Stimulated activated naive CD8-positive, alpha-beta T cell treated with anti-CD3 and anti-CD28 coated beads, Interleukin-15, amount 100 ng/mL, for 72 hours (primary cell): Measurements from ENCODE around the gene ZBTB40.

Experiments used
- ATAC-seq: fragments of 150-1000 bp; cut with Tn5 transposase; 2 replicates; pipeline ENCODE4 v1.10.0; 2021; ENCODE audit warnings: mild to moderate bottlenecking, moderate library complexity
- DNase-seq, 2 donors: peaks; one replicate each; pipeline ENCODE4 v3.0.0; 2021 to 2022
- H3K27ac Mint-ChIP-seq, 2 donors: one replicate each; pipeline ENCODE4 v1.8.0; 2022; ENCODE audit warnings: mild to moderate bottlenecking in 2 of 2, mixed read lengths in 2 of 2, moderate library complexity in 2 of 2
- H3K27me3 Mint-ChIP-seq: one replicate; pipeline ENCODE4 v1.8.0; 2022; ENCODE audit warnings: mixed read lengths
- H3K4me1 Mint-ChIP-seq: one replicate; pipeline ENCODE4 v1.8.0; 2022; ENCODE audit warnings: mild to moderate bottlenecking, mixed read lengths
- H3K4me3 Mint-ChIP-seq, 2 donors: one replicate each; pipeline ENCODE4 v1.8.0; 2022; ENCODE audit warnings: mild to moderate bottlenecking in 2 of 2, mixed read lengths in 2 of 2, moderate library complexity in 1 of 2
- H3K9me3 Mint-ChIP-seq, 2 donors: one replicate each; pipeline ENCODE4 v1.8.0; 2022; ENCODE audit warnings: mixed read lengths in 2 of 2

Gene ZBTB40

GRCh38 chr1:22452481-22452957 is 868 bp downstream of the ZBTB40 start:
- peak overlapping the region; percentile 96 to 99 for H3K27ac Mint-ChIP-seq
- DNase-seq (peak in 1 of 2 donors; percentile 19), ATAC-seq (peak; percentile 33)
- H3K4me3 Mint-ChIP-seq, result peak overlapping the region; percentile 96 to 98
- H3K27me3 Mint-ChIP-seq, result no peaks in the 10 kb centered on the region
- H3K9me3 Mint-ChIP-seq, result peaks cover 6% of the 10 kb centered on the region in 2 donors
- peaks cover 45% of the 10 kb centered on the region for H3K4me1 Mint-ChIP-seq

DNA sequence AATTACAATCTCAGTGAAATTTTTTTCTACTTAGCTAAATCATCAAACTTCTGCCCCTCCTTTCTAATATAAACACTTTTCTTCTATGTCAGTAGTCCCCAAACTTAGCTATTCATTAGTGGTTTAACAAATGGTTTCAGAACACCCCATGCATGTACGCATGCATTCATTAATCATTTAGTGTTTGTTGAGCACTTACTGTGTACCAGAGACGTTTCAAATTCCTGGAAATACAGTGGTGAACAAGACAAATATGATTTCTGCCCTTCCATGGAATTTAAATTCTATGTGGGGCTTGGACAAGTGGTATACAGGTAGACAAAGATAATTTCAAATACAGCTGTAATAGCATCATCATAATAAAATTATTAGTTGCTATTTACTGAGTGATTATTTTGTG is 1.5 kb downstream of the ZBTB40 start:
- H3K27me3 Mint-ChIP-seq, result no peaks in the 10 kb centered on the region
- no peak overlapping the region for H3K27ac Mint-ChIP-seq
- DNase-seq (no peak), ATAC-seq (no peak)
- peaks cover 52% of the 10 kb centered on the region for H3K4me1 Mint-ChIP-seq
- peak overlapping the region; percentile 96 to 98 for H3K4me3 Mint-ChIP-seq
- peaks cover 6% of the 10 kb centered on the region in 2 donors for H3K9me3 Mint-ChIP-seq

GRCh38 chr1:22454476-22455056 is 2.9 kb downstream of the ZBTB40 start:
- ATAC-seq (no peak), DNase-seq (no peak)
- Mint-ChIP-seq H3K4me3 (no peak overlapping the region), H3K27me3 (no peaks in the 10 kb centered on the region), H3K27ac (no peak overlapping the region), H3K4me1 (peaks cover 55% of the 10 kb centered on the region), H3K9me3 (peaks cover 6% of the 10 kb centered on the region in 2 donors)

- H3K27me3 Mint-ChIP-seq, result no peaks in the 10 kb centered on the region
- H3K4me3 Mint-ChIP-seq, result no peak overlapping the region
- H3K9me3 Mint-ChIP-seq, result no peaks in the 10 kb centered on the region
- H3K4me1 Mint-ChIP-seq, result peaks cover 69% of the 10 kb centered on the region
- ATAC-seq, result no peak
- H3K27ac Mint-ChIP-seq, result no peak overlapping the region
- DNase-seq, result no peak
Measured at GRCh38 chr1:22457345-22457744, 5.7 kb downstream of the ZBTB40 start.

GRCh38 chr1:22457836-22458235 is 6.2 kb downstream of the ZBTB40 start:
- Mint-ChIP-seq H3K4me1 (peaks cover 66% of the 10 kb centered on the region), H3K27ac (no peak overlapping the region), H3K4me3 (no peak overlapping the region), H3K9me3 (no peaks in the 10 kb centered on the region), H3K27me3 (no peaks in the 10 kb centered on the region)
- DNase-seq (no peak), ATAC-seq (no peak)

- Mint-ChIP-seq H3K9me3 (no peaks in the 10 kb centered on the region), H3K4me3 (no peak overlapping the region), H3K27me3 (no peaks in the 10 kb centered on the region), H3K4me1 (peaks cover 44% of the 10 kb centered on the region), H3K27ac (no peak overlapping the region)
- no peak for ATAC-seq
- no peak for DNase-seq
Measured at GRCh38 chr1:22461100-22461499, 9.4 kb downstream of the ZBTB40 start.

DNA sequence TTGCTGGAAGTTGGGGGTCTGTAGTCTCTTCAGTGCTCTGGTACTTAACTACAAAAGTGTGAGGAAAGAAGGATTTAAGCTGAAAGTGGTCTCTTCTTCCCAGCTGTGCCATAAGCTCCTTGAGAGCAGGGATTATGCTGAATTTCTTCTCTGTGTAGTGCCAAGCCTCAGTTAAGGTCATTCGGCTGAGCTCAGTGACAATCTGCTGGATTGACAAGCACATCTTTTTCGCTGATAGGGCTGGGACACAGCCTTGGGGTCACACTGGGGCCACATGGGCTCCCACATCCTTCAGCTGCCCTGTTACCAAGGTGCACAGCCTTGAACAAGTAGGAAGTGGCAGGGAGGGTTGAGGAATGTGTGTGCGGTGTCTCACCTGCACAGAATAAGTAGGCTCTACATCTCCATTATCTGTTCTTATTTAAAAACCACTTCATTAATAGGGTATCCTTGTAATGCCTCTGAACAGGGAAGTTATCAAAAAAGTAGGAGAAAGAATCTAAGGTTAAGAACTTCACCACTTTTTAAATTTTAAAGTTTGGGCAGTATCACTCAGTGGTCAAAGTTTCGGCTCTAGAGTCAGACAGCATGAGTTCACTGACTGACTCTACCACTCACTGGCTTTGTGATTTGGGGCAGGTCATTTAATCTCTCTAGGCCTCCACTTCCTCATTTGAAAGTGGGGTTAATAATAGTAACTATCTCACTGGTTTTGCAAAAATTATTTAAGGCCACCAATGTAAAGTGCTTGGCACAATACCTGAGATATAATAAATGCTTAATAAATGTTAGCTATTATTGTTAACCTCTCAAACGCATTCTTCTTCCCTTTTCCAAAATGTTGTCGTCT is 10.3 kb downstream of the ZBTB40 start:
- ATAC-seq (no peak), DNase-seq (no peak)
- Mint-ChIP-seq H3K4me1 (peaks cover 38% of the 10 kb centered on the region), H3K9me3 (no peaks in the 10 kb centered on the region), H3K27me3 (no peaks in the 10 kb centered on the region), H3K4me3 (no peak overlapping the region), H3K27ac (no peak overlapping the region)

- ATAC-seq, result no peak
Measured at GRCh38 chr1:22462928-22463327, 11.3 kb downstream of the ZBTB40 start.

GRCh38 chr1:22465015-22465565 is 13.4 kb downstream of the ZBTB40 start:
- Mint-ChIP-seq H3K27ac (no peak overlapping the region), H3K27me3 (no peaks in the 10 kb centered on the region), H3K4me1 (peaks cover 29% of the 10 kb centered on the region), H3K9me3 (no peaks in the 10 kb centered on the region), H3K4me3 (no peak overlapping the region)
- ATAC-seq (no peak), DNase-seq (no peak)

More at GRCh38 chr1:22462928-22463327, 11.3 kb downstream of the ZBTB40 start:
- Mint-ChIP-seq H3K4me1 (peaks cover 29% of the 10 kb centered on the region), H3K4me3 (no peak overlapping the region), H3K9me3 (no peaks in the 10 kb centered on the region), H3K27me3 (no peaks in the 10 kb centered on the region), H3K27ac (no peak overlapping the region)
- DNase-seq, result no peak

GRCh38 chr1:22465671-22466070 is 14.0 kb downstream of the ZBTB40 start:
- no peak for DNase-seq
- no peak overlapping the region for H3K4me3 Mint-ChIP-seq
- no peak overlapping the region for H3K27ac Mint-ChIP-seq
- no peaks in the 10 kb centered on the region for H3K9me3 Mint-ChIP-seq
- ATAC-seq, result no peak
- peaks cover 31% of the 10 kb centered on the region for H3K4me1 Mint-ChIP-seq
- no peaks in the 10 kb centered on the region for H3K27me3 Mint-ChIP-seq

GRCh38 chr1:22470227-22470626 is 18.6 kb downstream of the ZBTB40 start:
- no peak for ATAC-seq
- Mint-ChIP-seq H3K4me3 (no peak overlapping the region), H3K4me1 (peaks cover 15% of the 10 kb centered on the region), H3K9me3 (no peaks in the 10 kb centered on the region), H3K27ac (peak overlapping the region in 1 of 2 donors; percentile 58), H3K27me3 (no peaks in the 10 kb centered on the region)
- no peak for DNase-seq

DNA sequence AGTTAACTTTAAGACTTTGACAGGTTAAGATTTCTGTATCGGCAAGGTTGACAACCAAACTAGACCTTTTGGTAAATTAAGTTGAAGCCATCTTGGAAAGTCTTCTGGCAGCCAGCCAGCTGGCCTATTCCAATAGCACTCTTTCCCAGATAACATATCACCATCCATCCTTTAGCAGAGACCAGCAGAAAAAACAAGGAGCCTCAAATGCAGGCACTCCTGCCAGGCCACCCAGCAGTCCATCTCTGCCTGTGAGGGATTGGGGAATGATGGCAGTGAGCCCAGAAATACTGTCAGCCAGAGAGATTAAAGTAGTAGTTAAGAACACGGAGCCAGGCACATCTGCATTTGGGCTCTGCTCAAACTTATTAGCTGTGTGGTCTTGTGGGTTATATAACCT is 19.4 kb downstream of the ZBTB40 start:
- Mint-ChIP-seq H3K9me3 (no peaks in the 10 kb centered on the region), H3K4me1 (peaks cover 15% of the 10 kb centered on the region), H3K27me3 (no peaks in the 10 kb centered on the region), H3K27ac (no peak overlapping the region), H3K4me3 (no peak overlapping the region)
- ATAC-seq, result no peak
- no peak for DNase-seq

DNA sequence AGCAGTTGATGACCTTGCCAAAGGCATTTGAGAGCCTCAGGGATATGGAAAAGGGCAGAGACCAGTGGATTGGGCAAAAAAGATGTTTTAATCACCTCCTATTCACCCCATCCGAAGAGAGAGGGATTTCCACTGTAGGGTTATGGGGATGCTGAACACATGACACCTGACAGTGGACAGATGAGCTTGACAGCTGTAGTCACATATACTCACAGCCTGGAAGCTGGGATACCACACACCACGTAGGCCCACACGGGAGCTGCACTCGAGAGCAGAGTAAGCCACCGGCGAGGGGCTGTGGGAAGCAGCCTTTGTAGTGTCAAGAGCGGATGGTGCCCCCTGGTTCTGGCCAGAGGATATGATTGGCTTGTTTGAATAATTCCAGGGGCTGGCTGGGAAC is 20.0 kb downstream of the ZBTB40 start:
- peaks cover 15% of the 10 kb centered on the region for H3K4me1 Mint-ChIP-seq
- no peak for DNase-seq
- ATAC-seq, result no peak
- H3K9me3 Mint-ChIP-seq, result no peaks in the 10 kb centered on the region
- no peak overlapping the region for H3K27ac Mint-ChIP-seq
- H3K4me3 Mint-ChIP-seq, result no peak overlapping the region
- no peaks in the 10 kb centered on the region for H3K27me3 Mint-ChIP-seq

GRCh38 chr1:22472596-22472995 is 20.9 kb downstream of the ZBTB40 start:
- no peak for DNase-seq
- Mint-ChIP-seq H3K4me1 (peaks cover 15% of the 10 kb centered on the region), H3K4me3 (no peak overlapping the region), H3K9me3 (no peaks in the 10 kb centered on the region), H3K27me3 (no peaks in the 10 kb centered on the region), H3K27ac (peak overlapping the region in 1 of 2 donors; percentile 49)
- ATAC-seq, result no peak

DNA sequence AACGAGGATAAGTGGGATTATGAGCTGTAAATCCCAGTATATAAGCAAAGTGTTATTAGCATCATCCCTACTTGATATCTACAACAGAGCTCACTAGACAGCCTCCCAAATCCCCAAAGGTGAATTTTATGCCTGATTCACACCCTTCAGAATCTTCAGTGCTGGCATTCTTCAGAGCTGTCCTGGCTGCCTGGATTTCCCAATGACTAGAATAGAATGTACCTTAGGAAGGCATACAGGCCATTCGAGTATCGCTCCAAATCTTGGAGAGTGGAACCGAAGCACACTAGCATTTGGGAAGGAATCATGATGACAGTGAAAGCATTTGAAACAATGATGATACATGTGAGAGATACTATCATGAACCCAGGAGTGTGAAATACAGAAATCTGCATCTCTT is 22.3 kb downstream of the ZBTB40 start:
- H3K27ac Mint-ChIP-seq, result no peak overlapping the region

GRCh38 chr1:22476566-22476965 is 24.9 kb downstream of the ZBTB40 start:
- Mint-ChIP-seq H3K4me3 (no peak overlapping the region), H3K9me3 (peaks cover 0 to 5% of the 10 kb centered on the region in 2 donors), H3K4me1 (peaks cover 13% of the 10 kb centered on the region), H3K27ac (no peak overlapping the region), H3K27me3 (no peaks in the 10 kb centered on the region)
- ATAC-seq (no peak), DNase-seq (no peak)

More for the DNA sequence above, 22.3 kb downstream of the ZBTB40 start:
- no peaks in the 10 kb centered on the region for H3K9me3 Mint-ChIP-seq
- no peaks in the 10 kb centered on the region for H3K27me3 Mint-ChIP-seq
- ATAC-seq, result no peak
- no peak for DNase-seq
- H3K4me3 Mint-ChIP-seq, result no peak overlapping the region
- H3K4me1 Mint-ChIP-seq, result peaks cover 12% of the 10 kb centered on the region
